ENCODE data around the gene TRA2B.

DNA sequence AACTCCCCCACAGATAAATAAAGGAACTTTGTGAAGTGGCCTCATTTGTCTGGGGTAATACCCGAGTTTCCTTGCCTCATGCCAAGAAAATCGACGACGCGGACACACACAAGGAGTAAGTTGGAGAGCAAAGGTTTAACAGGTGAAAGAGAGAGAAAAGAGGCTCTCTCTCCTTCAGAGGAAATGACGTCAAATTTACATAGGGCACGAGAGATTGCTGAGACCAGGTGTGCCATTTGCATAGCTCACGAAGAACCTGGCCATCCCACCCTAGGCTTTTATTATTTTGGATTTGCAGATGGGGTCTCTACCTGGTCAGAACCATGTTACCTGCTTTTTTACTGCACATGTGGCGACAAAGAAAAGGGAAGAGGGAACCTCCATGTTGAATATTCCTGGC is 63.7 kb downstream of the TRA2B start:
- TF ChIP-seq, protein P1, sequence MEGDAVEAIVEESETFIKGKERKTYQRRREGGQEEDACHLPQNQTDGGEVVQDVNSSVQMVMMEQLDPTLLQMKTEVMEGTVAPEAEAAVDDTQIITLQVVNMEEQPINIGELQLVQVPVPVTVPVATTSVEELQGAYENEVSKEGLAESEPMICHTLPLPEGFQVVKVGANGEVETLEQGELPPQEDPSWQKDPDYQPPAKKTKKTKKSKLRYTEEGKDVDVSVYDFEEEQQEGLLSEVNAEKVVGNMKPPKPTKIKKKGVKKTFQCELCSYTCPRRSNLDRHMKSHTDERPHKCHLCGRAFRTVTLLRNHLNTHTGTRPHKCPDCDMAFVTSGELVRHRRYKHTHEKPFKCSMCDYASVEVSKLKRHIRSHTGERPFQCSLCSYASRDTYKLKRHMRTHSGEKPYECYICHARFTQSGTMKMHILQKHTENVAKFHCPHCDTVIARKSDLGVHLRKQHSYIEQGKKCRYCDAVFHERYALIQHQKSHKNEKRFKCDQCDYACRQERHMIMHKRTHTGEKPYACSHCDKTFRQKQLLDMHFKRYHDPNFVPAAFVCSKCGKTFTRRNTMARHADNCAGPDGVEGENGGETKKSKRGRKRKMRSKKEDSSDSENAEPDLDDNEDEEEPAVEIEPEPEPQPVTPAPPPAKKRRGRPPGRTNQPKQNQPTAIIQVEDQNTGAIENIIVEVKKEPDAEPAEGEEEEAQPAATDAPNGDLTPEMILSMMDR (IDR thresholded peaks at IDR 0.05; ENCODE audit: low read length), result no peak
- TF ChIP-seq EZH2 (optimal IDR thresholded peaks at IDR 0.05; ENCODE audit: low read depth, low read length), result no peak

Data from MM.1S (cell line).